Measurements from ENCODE around the gene SDSL. TPM values are rescaled to one million over a fixed set of nuclear protein-coding genes. Genes with fewer than 3 reads are reported as not detected.

The SDSL gene
- total and polyA plus RNA-seq, 2 of the 4 experiments (the other 2 are of a cell fraction) = 6.3 to 10.9 TPM

- Histone ChIP-seq H3K79me1 (ENCODE audit: low read depth in 1 of 2, low read length in 2 of 2) (peaks cover 0 to 8% of the 10 kb centered on the region in 2 experiments; a peak in 2 of 4 replicates), H4K91ac (ENCODE audit: insufficient read depth, low read depth, low read length) (no peak overlapping the region), H2AK5ac (ENCODE audit: low read depth, low read length) (no peak overlapping the region), H3K36me3 (ENCODE audit: control insufficient read depth, insufficient read depth, low read length) (no peaks in the 10 kb centered on the region), H3K4me2 (ENCODE audit: low read depth, low read length) (no peak overlapping the region), H2AK9ac (replicated peaks; ENCODE audit: low read depth, low read length, poor library complexity) (no peak overlapping the region), H2BK20ac (ENCODE audit: low read depth, low read length) (no peak overlapping the region), H4K20me1 (ENCODE audit: insufficient read depth, low read length) (no peaks in the 10 kb centered on the region), H3K23ac (ENCODE audit: low read depth, low read length) (no peak overlapping the region), H2AFZ (replicated peaks; ENCODE audit: low read length, poor library complexity) (no peak overlapping the region), H3K27ac (ENCODE audit: insufficient read depth, low read length) (no peak overlapping the region), H3K9ac (ENCODE audit: low read depth, low read length) (no peak overlapping the region), H2BK15ac (ENCODE audit: low read depth, low read length) (no peak overlapping the region), H4K8ac (ENCODE audit: low read depth in 2 of 2, low read length in 2 of 2) (no peak overlapping the region), H3K14ac (replicated peaks; ENCODE audit: low read depth, low read length) (no peak overlapping the region), H3K4me1 (ENCODE audit: control insufficient read depth, insufficient read depth, low read length) (peaks cover 2% of the 10 kb centered on the region; the same call in 1 of the 2 replicates), H3K4me3 (ENCODE audit: insufficient read depth, low read depth, low read length) (no peak overlapping the region), H3K9me3 (ENCODE audit: control insufficient read depth, insufficient read depth, low read length) (peaks cover 3% of the 10 kb centered on the region; the same call in 1 of the 2 replicates), H3K9me1 (ENCODE audit: insufficient read depth, low read length) (no peaks in the 10 kb centered on the region), H2BK120ac (ENCODE audit: low read depth, low read length) (no peak overlapping the region), H3K27me3 (ENCODE audit: control insufficient read depth, insufficient read depth, low read length) (no peaks in the 10 kb centered on the region), H3K56ac (ENCODE audit: extremely low read depth, insufficient read depth, low read length) (no peak overlapping the region), H3K4ac (ENCODE audit: low read depth, low read length) (no peak overlapping the region), H2BK5ac (ENCODE audit: low read depth, low read length, poor library complexity, severe bottlenecking) (no peak overlapping the region), H3K18ac (ENCODE audit: low read depth, low read length) (no peak overlapping the region), H4K5ac (ENCODE audit: low read depth, low read length) (no peak overlapping the region)
- intact Hi-C loops (cut with micrococcal nuclease) = loop anchor here (1.0 to 2.0 kb wide), 3 partner anchors 114 to 377 kb away; no protein-coding TSS in a partner anchor
- CTCF ChIA-PET = interaction anchor here (0.6 to 1.3 kb wide), 15 partner anchors 13 to 1253 kb away, joined by 3 to 6 read pairs (median 3); partner anchors contain the start of gene SLC8B1
- no peak for DNase-seq
- POLR2A ChIA-PET (ENCODE audit: unreplicated experiment) = no interaction called here
- dilution Hi-C loops (cut with HindIII; ENCODE audit: low sequenced_read_pairs, unreplicated experiment) = no loop called here
- in situ Hi-C loops (cut with MboI; ENCODE audit: low sequenced_read_pairs) = loop anchor here (5.0 kb wide), 1 partner anchor 229 kb away; no protein-coding TSS in a partner anchor
- BruUV-seq (replicated peaks) = no TSS peak
- TF ChIP-seq MXI1 (IDR thresholded peaks at IDR 0.05; ENCODE audit: borderline replicate concordance, low read depth, low read length) (no peak), NFE2L2 (IDR thresholded peaks at IDR 0.05; ENCODE audit: low read depth, low read length) (no peak), CHD1 (IDR thresholded peaks at IDR 0.05; ENCODE audit: low read depth, low read length) (no peak), ELK1 (IDR thresholded peaks at IDR 0.05; ENCODE audit: borderline replicate concordance, low read depth, low read length) (no peak), USF2 (IDR thresholded peaks at IDR 0.05; ENCODE audit: low read depth, low read length) (no peak), RFX5 (IDR thresholded peaks at IDR 0.05; ENCODE audit: low read depth, low read length) (no peak), POLR2A (IDR thresholded peaks at IDR 0.05; ENCODE audit: low read depth, low read length) (no peak), MAFK (IDR thresholded peaks at IDR 0.05; ENCODE audit: low read depth, low read length) (no peak), CEBPB (IDR thresholded peaks at IDR 0.05; ENCODE audit: low read depth, low read length) (no peak), MAZ (IDR thresholded peaks at IDR 0.05; ENCODE audit: borderline replicate concordance, low read depth, low read length) (no peak)
- WGBS, 2 experiments (ENCODE audit: extremely low coverage in 2 of 2, insufficient read length in 1 of 2) = 33% methylated on average over 5 of the region's 11 CpGs; no CpG with 5 or more reads in 1 of the 2 experiments
- no peak for ATAC-seq (ENCODE audit: low read depth)
These were observed 3.8 kb downstream of the SDSL start for GRCh38 chr12:113425960-113426453.
